Fibroblast of the aortic adventitia (primary cell): Measurements from ENCODE around the gene FIZ1. TPM values are rescaled to one million over a fixed set of nuclear protein-coding genes. Genes with fewer than 3 reads are reported as not detected.

ENCODE experiments used
- DNase-seq: peaks from one replicate; pipeline ENCODE4 v3.0.0-alpha.2; 2010; ENCODE audit warnings: low read depth
- H3K4me3 ChIP-seq: 2 replicates; pipeline ENCODE4 v1.5.1; 2011; ENCODE audit warnings: low read depth, mild to moderate bottlenecking, control low read depth, low read length, moderate library complexity
- CTCF ChIP-seq: IDR thresholded peaks from 2 replicates; pipeline ENCODE4 v1.5.1; 2011; ENCODE audit warnings: mild to moderate bottlenecking, low read length, control low read depth, inconsistent platforms; ENCODE audit not compliant: insufficient read depth
- total RNA-seq: library from RNA; depleted of rRNA; stranded (reverse); fragments of >200 nt; gene quantifications from 2 replicates; pipeline ENCODE4 v1.2.3, GENCODE V29; 2012; ENCODE audit warnings: low replicate concordance

Gene FIZ1
- total RNA-seq, 1 donor: 4.7 TPM

- DNase-seq: no peak
- H3K4me3 ChIP-seq: no peak overlapping the region
- no peak for TF ChIP-seq CTCF
Observed at GRCh38 chr19:55596304-55596703, 3.0 kb downstream of the FIZ1 start.

DNA sequence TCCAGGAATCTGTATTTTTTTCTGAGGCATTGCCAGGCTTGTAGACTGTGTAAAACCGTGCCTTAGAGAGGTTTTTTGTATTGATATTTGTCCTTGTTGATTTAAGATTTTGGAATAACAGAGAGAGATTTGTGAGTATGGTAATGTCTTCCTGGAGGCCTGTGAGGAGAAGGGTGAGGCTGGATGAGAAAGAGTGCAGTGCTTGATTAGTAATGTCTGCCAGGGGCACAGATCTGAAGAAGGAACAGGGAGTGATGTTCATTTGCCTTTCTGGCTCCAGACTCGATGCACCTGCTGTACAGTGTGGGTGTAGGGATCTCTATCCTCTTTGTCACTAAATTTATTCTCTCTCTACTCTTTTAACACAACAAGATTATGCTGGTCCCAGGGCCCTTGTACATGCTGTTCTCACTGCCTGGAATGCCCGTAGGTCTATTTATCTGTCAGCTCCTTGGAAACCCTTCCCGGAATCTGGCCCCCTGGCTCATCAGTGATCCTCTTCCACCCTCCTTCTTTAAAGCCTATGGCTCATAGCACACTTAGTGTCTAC, 4.2 kb downstream of the FIZ1 start:
- no peak for TF ChIP-seq CTCF
- DNase-seq: no peak
- H3K4me3 ChIP-seq: no peak overlapping the region

DNA sequence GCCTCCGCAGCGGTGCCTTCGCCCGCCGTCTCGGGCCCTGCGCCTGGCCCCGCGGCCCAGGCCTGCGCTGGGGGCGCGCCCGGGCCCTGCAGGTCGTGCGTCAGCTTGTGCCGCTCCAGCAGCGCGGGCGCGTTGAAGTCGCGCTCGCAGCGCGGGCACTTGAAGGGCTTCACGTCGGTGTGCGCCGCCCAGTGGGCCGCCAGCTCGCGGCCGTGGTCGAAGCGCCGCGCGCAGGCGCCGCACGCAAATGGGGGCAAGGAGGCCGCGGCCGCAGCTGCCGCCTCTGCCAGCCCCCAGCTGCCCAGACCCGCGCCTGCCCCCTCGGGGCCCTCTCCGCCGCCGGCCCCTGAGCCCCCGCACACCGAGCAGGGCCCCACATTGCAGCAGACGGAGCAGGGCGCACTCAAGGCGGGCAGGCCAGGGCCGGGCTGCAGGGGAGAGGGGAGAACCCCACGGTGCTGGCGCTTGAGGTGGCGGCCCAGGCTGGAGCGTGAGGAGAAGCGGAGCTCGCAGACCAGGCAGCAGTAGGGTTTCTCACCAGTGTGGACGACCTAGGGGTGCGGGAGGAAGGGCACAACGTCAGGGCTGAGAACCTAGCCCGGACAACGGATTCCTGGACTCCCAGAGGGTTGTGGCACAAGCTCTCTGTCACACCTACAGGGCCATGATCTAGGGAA, 6.1 kb downstream of the FIZ1 start:
- no peak for DNase-seq
- TF ChIP-seq CTCF: no peak
- H3K4me3 ChIP-seq: no peak overlapping the region

DNA sequence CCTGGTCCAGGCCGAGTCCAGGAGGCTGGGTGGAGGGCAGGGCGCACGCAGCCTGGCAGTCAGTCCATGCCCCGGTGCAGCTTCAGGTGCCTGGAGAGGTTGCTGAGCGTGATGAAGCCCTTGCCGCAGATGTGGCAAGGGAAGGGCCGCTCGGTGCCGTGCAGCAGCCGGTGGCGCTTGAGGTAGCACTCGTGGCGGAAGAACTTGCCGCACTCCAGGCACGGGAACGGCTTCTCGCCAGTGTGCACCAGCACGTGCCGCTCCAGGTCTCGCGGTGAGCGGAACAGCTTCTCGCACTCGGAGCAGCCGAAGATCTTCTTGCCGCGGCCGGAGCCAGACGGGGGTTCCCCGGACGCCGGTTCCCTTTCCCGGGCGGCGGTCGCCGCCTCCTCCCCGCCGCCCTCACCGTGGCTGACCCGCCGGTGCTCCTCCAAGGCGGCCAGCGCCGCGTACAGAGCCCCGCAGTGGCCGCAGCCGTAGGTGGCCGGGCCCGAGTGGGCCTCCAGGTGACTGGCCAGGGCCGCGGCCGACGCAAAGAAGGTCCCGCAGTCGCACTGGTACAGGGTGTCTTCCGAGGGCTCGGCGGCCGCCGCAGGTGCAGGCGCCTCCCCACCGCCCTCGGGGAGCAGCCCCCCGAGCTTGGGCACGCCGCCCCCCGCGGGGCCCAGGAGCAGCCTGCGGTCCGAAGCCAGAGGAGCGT, 6.8 kb downstream of the FIZ1 start:
- no peak overlapping the region for H3K4me3 ChIP-seq
- no peak for TF ChIP-seq CTCF
- DNase-seq: no peak

GRCh38 chr19:55591555-55591954, 7.8 kb downstream of the FIZ1 start:
- no peak for DNase-seq
- H3K4me3 ChIP-seq: no peak overlapping the region
- TF ChIP-seq CTCF: no peak

DNA sequence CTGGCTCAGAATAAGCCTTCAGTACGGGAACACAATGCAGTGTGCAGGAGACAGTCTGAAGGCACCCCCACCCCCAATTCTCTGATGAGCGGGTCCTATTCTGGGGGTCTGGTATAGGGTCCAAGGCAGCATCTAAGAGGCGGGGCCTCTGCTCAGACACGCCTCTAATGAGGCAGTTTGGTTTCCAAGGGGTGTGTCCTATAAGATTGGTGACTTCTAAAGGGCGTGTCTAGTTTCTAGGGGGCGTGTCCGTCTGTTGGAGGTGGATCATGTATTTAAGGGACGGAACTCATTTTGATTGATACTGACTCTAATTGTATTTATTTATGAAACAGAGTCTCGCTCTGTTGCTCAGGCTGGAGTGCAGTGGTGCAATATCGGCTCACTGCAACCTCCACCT, 8.7 kb downstream of the FIZ1 start:
- TF ChIP-seq CTCF: no peak
- H3K4me3 ChIP-seq: no peak overlapping the region
- DNase-seq: no peak
